Smooth muscle cell (in vitro differentiated cells): ENCODE measurements around the gene PKNOX2. TPM values are rescaled to one million over a fixed set of nuclear protein-coding genes. Genes with fewer than 3 reads are reported as not detected.

ENCODE experiments used
- DNase-seq: peaks from one replicate; lab custom pipeline; 2025; ENCODE audit not compliant: unreplicated experiment; lab: John Stamatoyannopoulos, UW
- H2AFZ ChIP-seq: fragments of 200-600 bp; sonication (generic); 2 replicates; pipeline ENCODE4 v1.6.0; 2016; ENCODE audit warnings: antibody characterized with exemption, low read depth, mild to moderate bottlenecking
- H3F3A ChIP-seq: fragments of 200-600 bp; sonication (generic); 2 replicates; pipeline ENCODE4 v1.6.0; 2017; ENCODE audit warnings: antibody characterized with exemption, low read depth
- H3K27ac ChIP-seq: fragments of 200-600 bp; sonication (generic); 2 replicates; pipeline ENCODE4 v1.5.1; 2016; ENCODE audit warnings: low read depth, mild to moderate bottlenecking
- H3K27me3 ChIP-seq: fragments of 200-600 bp; sonication (generic); 2 replicates; pipeline ENCODE4 v1.6.1; 2016; ENCODE audit warnings: low read depth, mild to moderate bottlenecking
- H3K36me3 ChIP-seq: fragments of 200-600 bp; sonication (generic); 2 replicates; pipeline ENCODE4 v1.5.1; 2016; ENCODE audit warnings: low read depth
- H3K4me1 ChIP-seq: fragments of 200-600 bp; sonication (generic); 2 replicates; pipeline ENCODE4 v1.5.1; 2016; ENCODE audit warnings: low read depth
- H3K4me2 ChIP-seq: fragments of 200-600 bp; sonication (generic); 2 replicates; pipeline ENCODE4 v1.6.0; 2016; ENCODE audit warnings: mild to moderate bottlenecking
- H3K4me3 ChIP-seq: fragments of 200-600 bp; sonication (generic); 2 replicates; pipeline ENCODE4 v1.5.1; 2016; ENCODE audit warnings: mild to moderate bottlenecking
- H3K79me2 ChIP-seq: fragments of 200-600 bp; sonication (generic); 2 replicates; pipeline ENCODE4 v1.6.0; 2016; ENCODE audit warnings: low read depth, mild to moderate bottlenecking
- H3K9ac ChIP-seq: fragments of 200-600 bp; sonication (generic); 2 replicates; pipeline ENCODE4 v1.6.0; 2016; ENCODE audit warnings: low read depth
- H3K9me3 ChIP-seq: fragments of 200-600 bp; sonication (generic); replicated peaks from 2 replicates; pipeline ENCODE4 v1.5.1; 2016; ENCODE audit warnings: low read depth
- H4K20me1 ChIP-seq: fragments of 200-600 bp; sonication (generic); 2 replicates; pipeline ENCODE4 v1.6.0; 2016; ENCODE audit warnings: low read depth
- CTCF ChIP-seq: fragments of 200-600 bp; sonication (generic); IDR thresholded peaks from 2 replicates; pipeline ENCODE4 v1.5.1; 2017; ENCODE audit warnings: borderline replicate concordance, mild to moderate bottlenecking, antibody characterized with exemption; ENCODE audit not compliant: insufficient read depth, poor library complexity, severe bottlenecking
- WGBS: methylation state at CpG from one replicate; pipeline ENCODE4 v1.1.7; 2016; ENCODE audit warnings: low lambda C conversion rate; 5-methylcytosine and 5-hydroxymethylcytosine counted together
- polyA plus RNA-seq: library from polyadenylated mRNA; unstranded; fragments of >200 nt; fragmentation: Nextera tagmentation; extraction: Ambion mirVana; gene quantifications from 2 replicates; pipeline ENCODE4 v1.2.1, GENCODE V29; 2016
- total RNA-seq: library from RNA; depleted of rRNA; stranded (reverse); fragments of >200 nt; gene quantifications from 2 replicates; pipeline ENCODE4 v1.2.3, GENCODE V29; 2014

Gene PKNOX2
- total and polyA plus RNA-seq, 2 experiments from 2014 or later, result 7.2 to 7.9 TPM

DNA sequence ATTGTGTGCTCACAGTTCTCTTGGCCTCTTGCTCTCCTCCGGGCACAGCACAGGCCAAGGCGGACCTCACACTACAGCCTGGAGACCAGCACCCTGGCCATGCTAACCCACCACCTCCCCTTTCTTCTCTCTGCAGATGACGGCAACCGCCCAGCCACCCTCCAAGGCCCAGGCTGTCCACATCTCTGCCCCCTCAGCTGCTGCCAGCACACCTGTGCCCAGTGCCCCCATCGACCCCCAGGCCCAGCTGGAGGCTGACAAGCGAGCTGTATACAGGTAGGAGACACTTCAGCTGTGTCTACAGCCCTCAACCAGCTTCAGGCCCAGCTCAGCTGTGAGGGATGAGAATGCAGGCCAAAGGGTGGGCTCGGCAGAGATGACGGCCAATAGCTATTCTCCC is 203.2 kb downstream of the PKNOX2 start:
- H3K9me3 ChIP-seq, result no peaks in the 10 kb centered on the region
- peaks cover 19% of the 10 kb centered on the region for H3K4me1 ChIP-seq
- no peak overlapping the region for H3K27ac ChIP-seq
- H3F3A ChIP-seq, result peaks cover 3% of the 10 kb centered on the region
- no peak overlapping the region for H2AFZ ChIP-seq
- DNase-seq, result no peak
- H3K9ac ChIP-seq, result no peak overlapping the region
- no peaks in the 10 kb centered on the region for H4K20me1 ChIP-seq
- no peak for TF ChIP-seq CTCF
- 97% methylated on average over 8 of the region's 8 CpGs for WGBS
- H3K36me3 ChIP-seq, result no peaks in the 10 kb centered on the region
- no peaks in the 10 kb centered on the region for H3K27me3 ChIP-seq
- H3K4me3 ChIP-seq, result no peak overlapping the region
- no peak overlapping the region for H3K4me2 ChIP-seq
- no peaks in the 10 kb centered on the region for H3K79me2 ChIP-seq

- no peaks in the 10 kb centered on the region for H4K20me1 ChIP-seq
- 89% methylated on average over 4 of the region's 4 CpGs for WGBS
Measured at GRCh38 chr11:125368757-125369156, 204.2 kb downstream of the PKNOX2 start.

GRCh38 chr11:125369808-125370207 is 205.3 kb downstream of the PKNOX2 start:
- no peaks in the 10 kb centered on the region for H3K79me2 ChIP-seq
- WGBS, result 87% methylated on average over 6 of the region's 6 CpGs
- H3K36me3 ChIP-seq, result no peaks in the 10 kb centered on the region
- H2AFZ ChIP-seq, result no peak overlapping the region
- no peak overlapping the region for H3K4me2 ChIP-seq
- no peaks in the 10 kb centered on the region for H3K9me3 ChIP-seq
- DNase-seq, result no peak
- no peaks in the 10 kb centered on the region for H4K20me1 ChIP-seq
- no peaks in the 10 kb centered on the region for H3K27me3 ChIP-seq
- no peak overlapping the region for H3K9ac ChIP-seq
- H3F3A ChIP-seq, result no peaks in the 10 kb centered on the region
- no peak for TF ChIP-seq CTCF
- H3K27ac ChIP-seq, result no peak overlapping the region
- peaks cover 19% of the 10 kb centered on the region for H3K4me1 ChIP-seq
- H3K4me3 ChIP-seq, result no peak overlapping the region

More at GRCh38 chr11:125368757-125369156, 204.2 kb downstream of the PKNOX2 start:
- H3K4me2 ChIP-seq, result no peak overlapping the region
- no peak overlapping the region for H3K27ac ChIP-seq
- H3K4me1 ChIP-seq, result peaks cover 19% of the 10 kb centered on the region
- no peak for DNase-seq
- H3K9ac ChIP-seq, result no peak overlapping the region
- H3F3A ChIP-seq, result no peaks in the 10 kb centered on the region
- H2AFZ ChIP-seq, result no peak overlapping the region
- no peak for TF ChIP-seq CTCF
- H3K36me3 ChIP-seq, result no peaks in the 10 kb centered on the region
- H3K27me3 ChIP-seq, result no peaks in the 10 kb centered on the region
- no peaks in the 10 kb centered on the region for H3K9me3 ChIP-seq
- H3K4me3 ChIP-seq, result no peak overlapping the region
- no peaks in the 10 kb centered on the region for H3K79me2 ChIP-seq

- no peak for TF ChIP-seq CTCF
- 47% methylated on average over 18 of the region's 18 CpGs for WGBS
- DNase-seq, result no peak
Measured at GRCh38 chr11:125370561-125371389, 206.2 kb downstream of the PKNOX2 start.

More at GRCh38 chr11:125370561-125371389, 206.2 kb downstream of the PKNOX2 start:
- H3K79me2 ChIP-seq, result no peaks in the 10 kb centered on the region
- H3K27ac ChIP-seq, result no peak overlapping the region
- no peak overlapping the region for H3K9ac ChIP-seq
- H3K4me1 ChIP-seq, result peaks cover 21% of the 10 kb centered on the region
- H2AFZ ChIP-seq, result no peak overlapping the region
- no peaks in the 10 kb centered on the region for H3K36me3 ChIP-seq
- no peak overlapping the region for H3K4me3 ChIP-seq
- peak overlapping the region; percentile 36 for H3K4me2 ChIP-seq
- no peaks in the 10 kb centered on the region for H4K20me1 ChIP-seq
- H3K27me3 ChIP-seq, result no peaks in the 10 kb centered on the region
- no peaks in the 10 kb centered on the region for H3K9me3 ChIP-seq
- no peaks in the 10 kb centered on the region for H3F3A ChIP-seq
